ENCODE measurements around the gene DNAH8.

The DNAH8 gene

DNA sequence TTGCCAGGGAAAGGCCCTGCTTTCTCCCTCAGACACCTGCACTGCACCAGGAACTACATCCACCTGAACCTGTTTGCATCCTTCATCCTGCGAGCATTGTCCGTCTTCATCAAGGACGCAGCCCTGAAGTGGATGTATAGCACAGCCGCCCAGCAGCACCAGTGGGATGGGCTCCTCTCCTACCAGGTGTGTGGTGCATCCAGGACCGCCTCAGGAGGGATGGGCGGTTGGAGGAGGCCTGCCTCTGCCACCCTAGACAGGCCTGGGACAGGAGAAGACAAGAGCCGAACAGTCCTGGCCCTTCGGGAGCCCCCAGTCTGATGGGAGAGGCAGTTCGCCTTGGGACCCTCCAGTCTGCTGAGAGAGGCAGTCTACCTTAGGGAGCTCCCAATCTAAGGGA, 357.7 kb downstream of the DNAH8 start:
- H3K27ac ChIP-seq, result no peak overlapping the region
- no peaks in the 10 kb centered on the region for H3K27me3 ChIP-seq
- no peak overlapping the region for H3K4me2 ChIP-seq
- H3K9me3 ChIP-seq, result no peaks in the 10 kb centered on the region
- H3K36me3 ChIP-seq, result no peaks in the 10 kb centered on the region
- 0 out of 2 replicates have a peak, but pooled peaks cover 11% of the 10 kb centered on the region for H3K4me1 ChIP-seq
- no peak overlapping the region for H3K9ac ChIP-seq
- no peak for TF ChIP-seq Cebpa-rat (IDR thresholded peaks at IDR 0.05)
- no peaks in the 10 kb centered on the region for H4K20me1 ChIP-seq
- H3K4me3 ChIP-seq, result no peak overlapping the region

DNA sequence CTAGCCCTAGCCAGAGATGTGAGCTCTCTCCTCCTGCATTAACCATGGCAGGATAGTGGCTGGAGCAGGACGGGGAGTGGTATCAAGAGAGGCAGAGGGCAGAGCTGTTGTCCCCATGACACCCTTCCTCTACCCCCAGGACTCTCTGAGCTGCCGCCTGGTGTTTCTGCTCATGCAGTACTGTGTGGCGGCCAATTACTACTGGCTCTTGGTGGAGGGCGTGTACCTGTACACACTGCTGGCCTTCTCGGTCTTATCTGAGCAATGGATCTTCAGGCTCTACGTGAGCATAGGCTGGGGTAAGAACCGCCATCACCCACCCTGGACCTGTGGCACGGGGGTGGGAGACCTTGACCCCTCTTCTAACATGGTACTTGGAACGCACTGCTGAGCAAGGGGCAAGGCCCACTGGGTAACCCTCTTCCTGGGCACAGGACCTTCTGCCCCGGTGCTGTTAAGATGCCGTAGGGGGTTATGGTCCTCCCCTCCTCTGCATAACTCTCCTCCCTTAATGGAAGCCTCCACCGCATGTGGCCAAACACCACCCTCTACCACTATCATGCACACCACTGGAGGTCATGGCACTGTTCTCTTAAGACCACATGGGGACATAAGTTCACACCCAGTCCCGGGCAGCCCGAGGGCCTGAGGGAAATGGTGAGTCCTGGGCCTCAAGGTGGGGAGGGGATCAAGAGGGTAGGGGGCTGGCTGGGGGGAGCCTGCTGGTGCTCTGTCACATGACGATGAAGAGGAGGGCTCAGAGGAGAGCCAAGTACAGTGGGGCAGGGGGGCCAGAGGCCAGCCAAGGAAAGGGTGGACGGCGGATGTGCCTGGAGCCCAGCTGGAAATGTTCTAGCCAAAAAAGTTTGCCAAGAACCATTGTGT, 358.6 kb downstream of the DNAH8 start:
- Histone ChIP-seq H3K4me3 (no peak overlapping the region), H3K27me3 (no peaks in the 10 kb centered on the region), H4K20me1 (no peaks in the 10 kb centered on the region), H3K4me2 (no peak overlapping the region), H3K36me3 (no peaks in the 10 kb centered on the region), H3K27ac (no peak overlapping the region), H3K9ac (no peak overlapping the region), H3K9me3 (no peaks in the 10 kb centered on the region), H3K4me1 (0 out of 2 replicates have a peak, but pooled peaks cover 11% of the 10 kb centered on the region)
- no peak for TF ChIP-seq Cebpa-rat (IDR thresholded peaks at IDR 0.05)

DNA sequence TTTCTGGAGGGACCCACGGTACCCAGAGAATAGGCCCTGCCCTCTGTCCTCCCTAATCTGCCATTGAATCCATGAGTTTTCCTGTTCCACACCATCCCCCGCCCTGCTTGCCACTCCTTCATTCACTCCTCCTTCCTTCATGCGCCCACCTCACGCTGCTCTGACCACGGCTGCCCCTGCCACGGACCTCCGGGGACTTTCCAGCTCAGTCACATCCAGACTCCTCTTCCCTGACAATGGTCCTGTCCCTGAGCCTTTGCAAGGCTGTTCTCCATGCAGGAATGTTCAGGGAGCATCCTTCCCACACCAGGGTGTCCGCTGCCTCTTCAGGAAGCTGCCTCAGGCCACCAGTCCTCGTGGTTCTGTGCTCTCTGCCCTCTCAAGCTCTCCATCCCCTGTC, 359.4 kb downstream of the DNAH8 start:
- TF ChIP-seq Cebpa-rat (IDR thresholded peaks at IDR 0.05), result no peak
- Histone ChIP-seq H3K36me3 (no peaks in the 10 kb centered on the region), H3K27ac (no peak overlapping the region), H3K27me3 (no peaks in the 10 kb centered on the region), H3K4me1 (0 out of 2 replicates have a peak, but pooled peaks cover 11% of the 10 kb centered on the region), H3K4me3 (no peak overlapping the region), H3K9me3 (no peaks in the 10 kb centered on the region), H3K4me2 (no peak overlapping the region), H3K9ac (no peak overlapping the region), H4K20me1 (no peaks in the 10 kb centered on the region)

DNA sequence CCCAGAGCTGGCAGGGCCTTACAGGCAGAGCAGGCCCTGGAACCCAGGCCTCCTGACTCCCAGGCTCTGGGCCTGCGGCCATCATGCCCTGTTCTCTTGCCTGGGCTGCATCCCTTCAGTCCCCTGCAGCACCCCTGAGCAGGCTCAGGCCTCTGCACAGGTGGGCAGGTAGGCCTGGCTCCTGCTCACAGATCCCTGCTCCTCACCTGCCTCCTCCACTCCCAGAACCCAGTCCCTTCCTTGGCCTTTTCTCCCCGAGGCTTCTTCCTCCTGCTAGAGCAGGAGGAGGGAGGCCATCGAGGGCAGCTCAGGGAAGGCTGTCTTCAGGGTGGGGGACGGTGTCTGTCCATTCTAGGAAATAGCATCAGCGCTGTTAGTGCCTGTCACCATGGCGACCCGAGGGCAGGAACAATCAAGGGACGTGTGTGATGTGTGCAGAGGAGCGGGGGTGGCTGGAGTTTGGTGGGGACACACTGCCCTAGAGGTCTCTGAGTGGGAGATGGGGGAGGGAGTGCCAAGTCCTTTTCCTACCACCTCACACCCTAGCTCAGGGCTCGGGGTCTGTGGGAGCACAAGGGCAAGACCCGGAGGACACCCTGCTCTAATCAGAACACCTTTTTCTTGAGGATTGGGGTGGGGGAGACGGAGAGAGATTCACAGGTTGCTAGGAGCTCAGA, 360.0 kb downstream of the DNAH8 start:
- H3K4me3 ChIP-seq, result no peak overlapping the region
- no peaks in the 10 kb centered on the region for H3K9me3 ChIP-seq
- H4K20me1 ChIP-seq, result no peaks in the 10 kb centered on the region
- H3K27me3 ChIP-seq, result no peaks in the 10 kb centered on the region
- H3K27ac ChIP-seq, result no peak overlapping the region
- no peak overlapping the region for H3K9ac ChIP-seq
- no peak overlapping the region for H3K4me2 ChIP-seq
- H3K4me1 ChIP-seq, result 0 out of 2 replicates have a peak, but pooled peaks cover 11% of the 10 kb centered on the region
- H3K36me3 ChIP-seq, result no peaks in the 10 kb centered on the region
- no peak for TF ChIP-seq Cebpa-rat (IDR thresholded peaks at IDR 0.05)

DNA sequence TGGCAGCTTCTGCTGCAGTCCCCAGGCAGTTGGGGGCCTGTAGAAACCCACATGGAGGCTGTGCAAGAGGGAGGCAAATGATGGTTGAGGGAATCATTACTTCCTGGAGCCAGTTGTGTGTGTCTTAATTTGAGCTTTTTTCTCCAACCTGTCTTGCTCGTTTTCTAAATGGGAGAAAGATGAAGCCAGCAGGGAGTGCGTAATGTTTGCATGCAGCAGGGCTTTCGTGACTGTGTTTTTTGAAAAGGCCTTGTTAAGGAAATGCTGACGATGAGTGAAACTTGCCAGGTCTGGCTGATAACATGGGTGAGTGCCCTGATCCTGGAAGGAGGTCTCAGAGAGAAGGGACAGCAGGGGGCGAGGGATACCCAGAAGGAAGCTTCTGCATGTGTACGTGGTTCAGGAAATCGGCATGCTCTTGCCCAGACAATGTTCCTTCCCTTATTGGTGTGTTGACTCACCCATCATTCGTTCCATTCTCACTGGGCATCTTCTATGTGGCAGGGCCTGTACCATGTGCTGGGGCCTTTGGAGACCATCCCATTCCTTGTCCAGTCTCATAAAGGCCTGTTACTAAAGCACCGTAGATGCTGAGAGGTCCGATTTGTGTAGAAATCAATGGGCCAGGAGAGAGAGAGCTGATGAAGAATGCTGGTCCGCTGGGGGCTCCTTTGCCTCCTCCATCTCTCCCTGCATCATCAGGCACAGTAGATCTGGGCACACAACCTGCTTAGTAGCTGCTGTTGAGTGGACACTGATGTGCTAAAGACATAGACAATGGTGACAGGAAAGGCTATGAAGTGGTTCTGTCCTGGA, 360.9 kb downstream of the DNAH8 start:
- Histone ChIP-seq H4K20me1 (no peaks in the 10 kb centered on the region), H3K27me3 (no peaks in the 10 kb centered on the region)

DNA sequence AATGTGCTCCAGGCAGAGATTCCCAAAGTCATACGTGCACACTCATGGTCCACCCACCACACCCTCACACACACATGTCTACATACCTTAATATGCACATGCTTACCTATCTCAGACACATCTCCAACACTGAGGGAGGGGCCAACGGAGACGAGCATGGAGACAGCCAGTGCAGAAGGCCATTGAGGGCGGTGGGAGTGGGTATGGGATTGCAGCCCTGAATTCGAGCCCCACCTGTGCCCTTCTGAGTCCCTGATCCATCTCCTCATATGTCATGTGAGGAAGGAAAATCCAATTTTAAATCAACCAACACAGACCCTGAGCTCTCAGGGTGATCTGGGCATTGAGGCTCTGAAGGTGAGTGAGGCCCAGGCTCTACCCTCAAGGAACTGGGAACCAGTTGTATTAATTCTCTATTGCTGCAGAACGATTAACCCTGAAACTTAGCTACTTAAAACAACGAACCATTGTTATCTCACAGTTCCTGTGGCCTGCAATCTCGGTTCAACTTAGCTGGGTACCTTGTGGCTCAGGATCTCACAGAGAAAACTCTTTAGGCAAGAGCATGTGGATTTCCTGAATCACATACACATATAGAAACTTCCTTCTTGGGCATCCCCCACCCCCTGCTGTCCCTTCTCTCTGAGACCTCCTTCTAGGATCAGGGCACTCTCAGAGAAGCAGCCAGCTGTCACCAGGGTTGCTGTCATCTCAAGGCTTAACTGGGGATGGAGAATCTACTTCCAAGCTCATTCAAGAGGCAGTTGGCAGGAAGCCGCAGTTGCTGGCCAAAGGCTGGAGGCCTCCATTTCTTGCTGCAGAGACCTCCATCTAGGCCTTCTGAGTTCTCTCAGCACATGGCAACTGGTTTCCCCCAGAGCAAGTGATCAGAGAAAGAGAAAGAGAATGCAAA, 361.8 kb downstream of the DNAH8 start:
- Histone ChIP-seq H3K9me3 (no peaks in the 10 kb centered on the region), H3K27ac (no peak overlapping the region), H3K9ac (no peak overlapping the region), H3K4me2 (0 out of 2 replicates have a peak overlapping the region, but pooled peaks have one; percentile 0), H3K36me3 (no peaks in the 10 kb centered on the region), H3K4me3 (no peak overlapping the region), H3K4me1 (0 out of 2 replicates have a peak, but pooled peaks cover 11% of the 10 kb centered on the region), H4K20me1 (no peaks in the 10 kb centered on the region), H3K27me3 (no peaks in the 10 kb centered on the region)
- TF ChIP-seq Cebpa-rat (IDR thresholded peaks at IDR 0.05), result no peak

More for the DNA sequence above, 360.9 kb downstream of the DNAH8 start:
- Histone ChIP-seq H3K9ac (no peak overlapping the region), H3K4me1 (0 out of 2 replicates have a peak, but pooled peaks cover 11% of the 10 kb centered on the region), H3K27ac (no peak overlapping the region), H3K36me3 (no peaks in the 10 kb centered on the region), H3K9me3 (no peaks in the 10 kb centered on the region), H3K4me3 (no peak overlapping the region), H3K4me2 (no peak overlapping the region)
- TF ChIP-seq Cebpa-rat (IDR thresholded peaks at IDR 0.05), result no peak

DNA sequence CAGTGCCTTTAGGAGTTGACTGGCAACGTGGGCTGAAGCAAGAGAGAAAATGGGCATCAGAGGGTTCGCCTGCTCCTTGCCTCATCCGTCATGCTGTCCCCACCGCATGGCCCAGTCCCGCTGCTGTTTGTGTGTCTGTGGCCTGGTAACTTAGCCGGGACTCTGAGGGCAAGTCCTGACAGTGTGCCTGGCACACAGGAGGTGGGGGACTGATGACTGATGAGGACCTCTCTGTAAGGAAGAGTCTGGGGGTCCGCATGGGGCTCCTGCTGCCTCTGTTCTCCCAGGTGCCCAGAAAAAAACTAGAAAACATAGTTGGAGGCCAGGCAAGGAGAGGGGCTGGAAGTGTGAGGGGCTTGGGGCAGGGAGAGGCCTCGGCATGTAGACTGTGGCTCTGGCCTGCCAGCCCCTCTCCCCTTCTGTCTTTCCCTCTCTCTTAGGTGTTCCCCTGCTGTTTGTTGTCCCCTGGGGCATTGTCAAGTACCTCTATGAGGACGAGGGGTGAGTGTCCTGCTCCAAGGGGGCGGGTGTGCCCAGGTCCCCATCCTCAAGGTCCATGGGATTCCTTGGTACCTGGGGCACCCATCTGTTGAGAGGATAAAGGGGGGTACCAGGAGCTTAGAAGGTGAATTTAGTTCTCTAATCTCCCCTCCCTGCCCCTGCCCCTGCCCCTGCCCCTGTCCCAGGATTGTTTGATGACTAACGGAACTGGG, 362.9 kb downstream of the DNAH8 start:
- H3K4me1 ChIP-seq, result 0 out of 2 replicates have a peak, but pooled peaks cover 11% of the 10 kb centered on the region
- TF ChIP-seq Cebpa-rat (IDR thresholded peaks at IDR 0.05), result no peak
- no peak overlapping the region for H3K4me2 ChIP-seq
- no peaks in the 10 kb centered on the region for H3K36me3 ChIP-seq
- no peak overlapping the region for H3K9ac ChIP-seq
- no peak overlapping the region for H3K27ac ChIP-seq
- no peaks in the 10 kb centered on the region for H3K27me3 ChIP-seq
- H3K9me3 ChIP-seq, result no peaks in the 10 kb centered on the region
- no peak overlapping the region for H3K4me3 ChIP-seq
- no peaks in the 10 kb centered on the region for H4K20me1 ChIP-seq

DNA sequence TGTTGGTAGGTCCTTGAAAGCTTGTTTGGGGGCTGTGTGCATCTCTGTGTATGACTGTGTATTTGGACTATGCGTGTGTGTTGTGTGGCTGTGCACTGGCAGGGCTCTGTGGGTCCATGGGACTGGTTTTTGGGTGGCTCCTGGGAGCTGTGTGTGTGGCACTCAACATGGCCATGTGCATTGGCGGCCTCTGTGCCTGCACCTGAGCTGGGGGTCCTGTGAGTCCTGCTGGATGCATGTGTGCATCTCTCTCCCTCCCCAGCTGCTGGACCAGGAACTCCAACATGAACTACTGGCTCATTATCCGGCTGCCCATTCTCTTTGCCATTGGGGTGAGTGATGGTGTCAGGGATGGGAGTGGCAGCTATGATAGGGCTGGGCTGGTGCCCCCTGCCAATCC, 363.6 kb downstream of the DNAH8 start:
- no peak for TF ChIP-seq Cebpa-rat (IDR thresholded peaks at IDR 0.05)
- no peak overlapping the region for H3K9ac ChIP-seq

More for the DNA sequence above, 363.6 kb downstream of the DNAH8 start:
- Histone ChIP-seq H3K4me2 (no peak overlapping the region), H3K27ac (no peak overlapping the region), H3K4me1 (0 out of 2 replicates have a peak, but pooled peaks cover 11% of the 10 kb centered on the region), H4K20me1 (no peaks in the 10 kb centered on the region), H3K36me3 (no peaks in the 10 kb centered on the region), H3K4me3 (no peak overlapping the region), H3K27me3 (no peaks in the 10 kb centered on the region), H3K9me3 (no peaks in the 10 kb centered on the region)

Measured in BLaER1 (cell line).